Skeletal muscle cell (primary cell): Measurements from ENCODE around the gene KCNJ6.

Source experiments
- DNase-seq: peaks from one replicate; pipeline ENCODE4 v3.0.0-alpha.2; 2010; ENCODE audit warnings: low read depth
- H3K4me3 ChIP-seq: 2 replicates; pipeline ENCODE4 v1.5.1; 2011; ENCODE audit warnings: low read depth, mild to moderate bottlenecking, control low read depth, low read length, moderate library complexity

The KCNJ6 gene

GRCh38 chr21:37568916-37569315 lies 347.3 kb downstream of the KCNJ6 start:
- no peak for DNase-seq
- H3K4me3 ChIP-seq, result no peak overlapping the region

GRCh38 chr21:37568415-37568814 lies 347.8 kb downstream of the KCNJ6 start:
- no peak for DNase-seq
- no peak overlapping the region for H3K4me3 ChIP-seq

GRCh38 chr21:37566790-37567615 lies 349.3 kb downstream of the KCNJ6 start:
- H3K4me3 ChIP-seq, result no peak overlapping the region
- DNase-seq, result no peak

- no peak overlapping the region for H3K4me3 ChIP-seq
- DNase-seq, result no peak
These were observed 350.6 kb downstream of the KCNJ6 start for GRCh38 chr21:37565530-37566223.

- no peak for DNase-seq
- H3K4me3 ChIP-seq, result peak overlapping the region; percentile 69
These were observed 351.2 kb downstream of the KCNJ6 start for GRCh38 chr21:37564924-37565529.

- peak overlapping the region; percentile 69 for H3K4me3 ChIP-seq
- DNase-seq, result peak; percentile 98
These were observed 351.8 kb downstream of the KCNJ6 start for GRCh38 chr21:37564341-37564923.

- peak overlapping the region; percentile 69 for H3K4me3 ChIP-seq
- DNase-seq, result peak; percentile 83
These were observed 352.5 kb downstream of the KCNJ6 start for GRCh38 chr21:37563641-37564340.

- peak overlapping the region; percentile 69 for H3K4me3 ChIP-seq
- DNase-seq, result no peak
These were observed 353.2 kb downstream of the KCNJ6 start for GRCh38 chr21:37562920-37563640.

GRCh38 chr21:37561941-37562919 lies 354.0 kb downstream of the KCNJ6 start:
- H3K4me3 ChIP-seq, result no peak overlapping the region
- no peak for DNase-seq

GRCh38 chr21:37561506-37561905 lies 354.8 kb downstream of the KCNJ6 start:
- DNase-seq, result no peak
- H3K4me3 ChIP-seq, result no peak overlapping the region

GRCh38 chr21:37560385-37560784 lies 355.9 kb downstream of the KCNJ6 start:
- no peak for DNase-seq
- no peak overlapping the region for H3K4me3 ChIP-seq

GRCh38 chr21:37558676-37559211 lies 357.5 kb downstream of the KCNJ6 start:
- no peak overlapping the region for H3K4me3 ChIP-seq
- DNase-seq, result no peak
